HTERT RPE-1 (cell line): ENCODE data around the gene PAQR3.

Experiments used
- in situ Hi-C: fragments of 300-500 bp; cut with MboI; formaldehyde crosslinking; loops from 4 replicates; pipeline ENCODE4 v1.14.3; 2020; ENCODE audit warnings: low sequenced_read_pairs

Gene PAQR3

GRCh38 chr4:78863991-78864390, 75.2 kb downstream of the PAQR3 start:
- in situ Hi-C loops: no loop called here

GRCh38 chr4:78863254-78863869, 75.9 kb downstream of the PAQR3 start:
- in situ Hi-C loops: no loop called here

- in situ Hi-C loops: no loop called here
These were observed 76.9 kb downstream of the PAQR3 start for GRCh38 chr4:78862314-78862737.
